GM11168 (cell line): Measurements from ENCODE around the gene IQGAP3.
"Not testable (repeated sequence)": the region's sequence is repeated elsewhere in the genome, so short reads cannot be mapped to it uniquely, and the experiment has no call there.

Experiments
- in situ Hi-C: fragments of 300-500 bp; cut with MboI; formaldehyde crosslinking; loops from one replicate; pipeline ENCODE4 v1.12.0; 2022; ENCODE audit warnings: low sequenced_read_pairs; ENCODE audit not compliant: unreplicated experiment

The IQGAP3 gene

GRCh38 chr1:156594190-156594589 is 21.8 kb upstream of the IQGAP3 start:
- in situ Hi-C loops: no loop called here

- in situ Hi-C loops: no loop called here
These were observed 21.3 kb upstream of the IQGAP3 start for GRCh38 chr1:156593661-156593989.

GRCh38 chr1:156592910-156593660 is 20.7 kb upstream of the IQGAP3 start:
- in situ Hi-C loops: no loop called here

DNA sequence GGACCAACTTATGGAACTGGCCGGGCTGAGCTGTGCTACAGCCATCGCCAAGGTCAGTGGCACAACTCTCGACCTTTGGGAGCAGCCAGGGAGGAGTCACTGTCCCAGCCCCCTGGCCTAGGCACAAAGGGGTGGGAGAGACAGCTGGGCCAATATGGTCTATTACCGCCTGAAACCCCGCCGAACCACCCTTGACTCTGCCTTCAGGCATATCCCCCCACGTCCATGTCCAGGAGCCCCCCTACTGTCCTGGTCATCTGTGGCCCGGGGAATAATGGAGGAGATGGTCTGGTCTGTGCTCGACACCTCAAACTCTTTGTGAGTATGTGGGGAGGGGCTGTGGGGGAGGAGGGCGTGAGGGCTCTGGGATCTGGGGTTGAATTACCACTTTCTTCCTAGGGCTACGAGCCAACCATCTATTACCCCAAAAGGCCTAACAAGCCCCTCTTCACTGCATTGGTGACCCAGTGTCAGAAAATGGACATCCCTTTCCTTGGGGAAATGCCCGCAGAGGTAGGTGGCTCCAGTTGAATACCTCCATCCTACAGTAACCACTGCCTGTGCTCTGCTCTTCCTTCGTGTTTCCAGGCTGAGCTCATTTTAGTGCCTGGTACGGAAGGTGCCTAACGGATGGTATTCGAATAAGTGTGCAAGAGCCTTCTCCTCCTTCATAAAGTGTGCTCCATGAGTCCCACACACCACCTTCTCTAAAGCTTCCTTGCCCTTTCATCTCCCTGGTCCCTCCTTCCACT is 20.0 kb upstream of the IQGAP3 start:
- in situ Hi-C loops: no loop called here

GRCh38 chr1:156591432-156592157 is 19.2 kb upstream of the IQGAP3 start, which contains the start of gene NAXE:
Gene NAXE (plus strand): TSS chr1:156591776. CDS start chr1:156591805, 29 bp downstream.
- in situ Hi-C loops: no loop called here

- in situ Hi-C loops: no loop called here
These were observed 18.7 kb upstream of the IQGAP3 start for GRCh38 chr1:156591181-156591431.

GRCh38 chr1:156590326-156591180 is 18.2 kb upstream of the IQGAP3 start:
- in situ Hi-C loops: no loop called here

- in situ Hi-C loops: no loop called here
These were observed 17.2 kb upstream of the IQGAP3 start for GRCh38 chr1:156589546-156589945.

- in situ Hi-C loops: not testable (repeated sequence)
These were observed 15.6 kb upstream of the IQGAP3 start for GRCh38 chr1:156587927-156588326.

GRCh38 chr1:156586892-156587477 is 14.6 kb upstream of the IQGAP3 start:
- in situ Hi-C loops: no loop called here

DNA sequence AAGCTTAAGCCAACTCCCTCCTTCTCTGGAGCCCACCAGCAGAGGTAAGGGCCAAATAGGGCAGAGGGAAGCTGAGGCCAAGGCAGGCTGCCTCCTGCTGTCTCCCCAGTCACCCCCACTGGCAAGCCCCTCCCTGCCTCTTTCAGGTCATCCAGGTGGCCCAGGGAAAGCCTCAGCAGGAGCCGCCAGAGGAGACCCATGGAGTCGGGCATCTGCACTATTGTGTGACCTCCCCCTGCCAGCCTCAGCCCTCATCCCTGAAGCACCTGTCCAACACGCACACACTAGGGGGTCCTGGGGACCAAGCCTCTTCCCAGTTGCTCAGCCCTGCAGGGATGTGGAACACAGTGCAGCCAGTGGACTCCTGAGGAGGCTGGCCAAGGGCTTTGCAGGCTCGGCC is 14.0 kb upstream of the IQGAP3 start:
- in situ Hi-C loops: no loop called here

DNA sequence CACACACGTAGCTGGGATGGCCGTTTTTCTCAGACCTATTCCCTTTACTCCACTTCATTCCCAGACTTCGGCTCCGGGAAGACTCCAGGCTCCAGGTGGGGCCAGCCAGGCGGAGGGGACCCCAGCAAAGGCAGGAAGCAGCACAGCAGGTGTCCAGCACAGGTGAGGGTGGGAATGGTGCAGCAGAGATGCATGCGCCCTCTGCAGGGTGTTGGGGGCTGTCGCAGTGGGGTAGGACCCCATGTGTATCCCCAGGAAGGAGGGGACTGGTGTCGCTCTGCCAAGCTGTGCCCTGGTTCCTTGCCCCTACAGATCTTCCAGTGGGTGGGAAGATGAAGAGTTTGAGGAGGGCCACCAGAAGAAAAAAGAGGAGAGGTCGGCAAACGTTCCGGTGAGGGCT is 12.4 kb upstream of the IQGAP3 start:
- in situ Hi-C loops: no loop called here

DNA sequence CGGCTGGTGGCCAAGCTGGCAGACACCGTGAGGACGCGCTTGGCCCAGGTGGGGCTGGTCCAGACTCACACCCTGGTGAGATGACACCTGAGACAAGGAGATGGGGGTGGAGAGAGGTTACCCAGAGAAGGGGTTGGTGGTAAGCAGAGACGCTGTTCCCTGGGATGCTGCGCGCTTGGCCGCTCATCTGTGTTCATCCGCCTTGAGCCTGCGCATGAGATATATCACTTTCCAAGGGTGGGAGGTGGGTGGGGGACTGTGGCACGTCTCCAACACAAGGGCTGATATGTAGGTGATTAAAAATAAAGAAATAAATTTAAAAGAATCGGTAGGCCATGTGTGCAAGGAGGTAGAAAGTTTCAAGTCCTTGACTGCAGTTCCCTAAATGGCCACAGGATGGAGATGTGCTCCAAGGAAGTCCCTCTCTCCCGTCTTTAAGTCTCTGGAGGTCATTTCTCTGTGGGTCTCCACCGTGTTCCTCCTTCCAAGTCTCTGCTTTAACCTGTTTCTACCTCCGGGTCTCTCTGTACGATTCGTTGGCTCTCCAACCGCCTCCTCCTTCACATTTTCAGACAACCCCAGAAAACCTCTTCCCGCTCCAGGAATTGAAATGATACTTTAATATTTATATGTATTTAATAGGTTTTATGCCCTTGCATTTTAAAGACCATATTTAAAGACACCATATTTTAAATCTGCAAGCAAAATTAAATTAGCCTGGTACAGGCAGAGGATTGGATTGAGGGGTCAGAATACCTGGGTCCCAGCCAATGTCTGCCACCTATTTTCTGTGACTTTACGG is 11.7 kb upstream of the IQGAP3 start:
- in situ Hi-C loops: no loop called here

DNA sequence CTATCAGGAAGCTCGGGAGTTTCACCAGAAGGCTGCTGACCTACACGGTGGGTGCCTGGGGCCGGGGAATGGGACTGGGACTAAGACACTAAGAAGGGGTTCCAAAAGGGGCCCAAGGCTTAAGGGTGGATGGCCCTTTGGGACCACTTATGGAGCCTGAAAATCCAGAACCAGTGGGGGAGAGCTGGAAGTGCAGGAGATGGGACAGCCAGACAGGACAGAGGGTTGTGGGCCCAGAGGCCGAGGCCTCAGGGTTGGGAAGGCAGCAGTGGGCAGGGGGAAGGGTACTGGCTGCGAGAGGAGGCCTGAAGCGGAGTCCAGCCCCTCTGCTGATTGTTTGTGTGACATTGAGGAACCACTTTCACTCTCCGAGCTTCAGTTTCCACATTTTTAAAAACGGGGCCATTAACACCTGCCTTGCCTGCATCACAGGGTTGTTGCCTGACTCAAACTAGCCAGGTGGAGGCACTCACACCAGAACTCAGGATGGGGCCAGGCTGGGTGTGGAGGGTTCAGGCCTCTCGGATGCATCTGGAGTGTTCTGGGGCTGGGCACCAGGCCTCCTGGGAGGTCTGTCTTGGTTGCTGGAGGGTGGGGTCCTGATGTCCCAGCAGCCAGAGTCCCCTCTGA is 10.1 kb upstream of the IQGAP3 start:
- in situ Hi-C loops: no loop called here

- in situ Hi-C loops: no loop called here
These were observed 9.5 kb upstream of the IQGAP3 start for GRCh38 chr1:156581661-156582387.

DNA sequence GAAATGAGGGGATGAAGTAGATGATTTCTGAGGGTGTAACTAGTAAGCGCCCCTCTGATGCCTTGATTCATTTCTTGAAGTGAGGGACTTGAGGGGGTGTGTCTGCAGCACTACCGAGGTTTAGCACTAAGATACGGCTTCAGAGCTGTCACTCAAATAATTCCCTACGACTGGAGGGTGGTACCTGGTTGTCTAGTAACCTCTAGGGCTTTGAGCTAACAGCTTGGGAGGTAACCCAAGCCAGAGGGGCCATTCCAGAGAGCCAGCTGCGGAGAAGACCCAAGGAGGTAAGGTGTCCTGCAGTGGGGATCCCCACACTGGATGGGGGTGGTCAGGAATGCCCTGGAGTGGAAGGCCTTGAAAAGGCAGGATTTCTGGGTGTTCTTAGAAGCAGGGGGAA is 7.1 kb upstream of the IQGAP3 start, which contains the start of gene TTC24:
Gene TTC24 (plus strand): TSS at position 252 of the 400 bp plus-strand sequence. CDS start 1,642 bp downstream, outside the sequence.
- in situ Hi-C loops: no loop called here

GRCh38 chr1:156578055-156578454 is 5.7 kb upstream of the IQGAP3 start:
- in situ Hi-C loops: no loop called here

GRCh38 chr1:156577550-156577949 is 5.2 kb upstream of the IQGAP3 start:
- in situ Hi-C loops: no loop called here
